Anterior cingulate cortex (tissue), 58 donors: ENCODE measurements around the gene ALDOA.
"Not testable (repeated sequence)": the region's sequence is repeated elsewhere in the genome, so short reads cannot be mapped to it uniquely, and the experiment has no call there.

ENCODE experiments used
- DNase-seq, 58 donors: peaks; one replicate each; lab custom pipeline; 2025; lab: John Stamatoyannopoulos, UW

The ALDOA gene

GRCh38 chr16:30065102-30065942 lies at the start of gene ALDOA:
Gene ALDOA, plus strand, starts transcription at chr16:30065760. Its CDS starts 1,138 bp downstream, at chr16:30066898.
- DNase-seq: peak; percentile 81 to 100 (median 97)

DNA sequence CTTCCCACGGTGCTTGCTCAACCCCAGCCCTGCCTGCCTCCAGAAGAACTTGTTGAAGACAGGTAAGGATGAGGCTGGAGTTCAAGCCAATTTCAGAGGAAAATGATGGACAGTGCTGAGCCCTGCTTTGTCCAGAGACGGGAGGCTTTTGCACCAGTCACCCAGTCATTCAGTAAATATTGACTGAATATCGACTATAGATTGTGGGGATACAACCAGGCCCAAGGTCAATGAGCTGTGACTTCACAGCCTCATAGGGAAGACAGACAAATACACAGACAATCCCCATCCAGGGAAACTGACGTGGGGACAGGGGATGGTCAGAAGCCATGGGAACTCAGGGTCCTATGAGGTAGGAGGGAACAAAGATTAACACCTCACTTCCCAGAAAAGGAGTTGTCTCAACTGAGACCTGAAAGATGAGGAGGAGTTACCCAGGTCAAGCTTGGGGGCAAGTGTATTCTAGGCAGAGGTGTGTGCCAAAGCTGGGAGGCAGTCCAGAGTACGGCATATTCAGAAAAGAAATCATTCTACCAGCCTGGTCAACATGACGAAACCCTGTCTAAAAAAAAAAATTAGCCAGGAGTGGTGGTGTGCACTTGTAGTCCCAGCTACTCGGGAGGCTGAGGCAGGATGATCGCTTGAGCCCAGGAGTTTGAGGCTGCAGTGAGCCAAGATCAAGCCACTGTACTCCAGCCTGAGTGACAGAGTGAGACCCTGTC lies 48.8 kb upstream of the ALDOA start:
- DNase-seq: no peak

DNA sequence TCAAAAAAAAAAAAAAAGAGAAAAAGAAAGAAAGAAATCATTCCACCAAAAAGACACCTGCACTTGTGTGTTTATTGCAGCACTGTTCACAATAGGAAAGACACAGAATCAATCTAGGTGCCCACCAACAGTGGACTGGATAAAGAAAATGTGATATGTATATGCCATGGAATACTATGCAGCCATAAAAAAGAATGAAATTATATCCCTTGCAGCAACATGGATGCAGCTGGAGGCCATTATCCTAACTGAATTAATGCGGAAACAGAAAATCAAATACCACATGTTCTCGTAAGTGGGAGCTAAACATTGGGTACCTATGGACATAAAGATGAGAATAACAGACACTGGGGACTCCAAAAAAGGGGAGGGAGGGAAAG lies 48.3 kb upstream of the ALDOA start:
- no peak for DNase-seq

DNA sequence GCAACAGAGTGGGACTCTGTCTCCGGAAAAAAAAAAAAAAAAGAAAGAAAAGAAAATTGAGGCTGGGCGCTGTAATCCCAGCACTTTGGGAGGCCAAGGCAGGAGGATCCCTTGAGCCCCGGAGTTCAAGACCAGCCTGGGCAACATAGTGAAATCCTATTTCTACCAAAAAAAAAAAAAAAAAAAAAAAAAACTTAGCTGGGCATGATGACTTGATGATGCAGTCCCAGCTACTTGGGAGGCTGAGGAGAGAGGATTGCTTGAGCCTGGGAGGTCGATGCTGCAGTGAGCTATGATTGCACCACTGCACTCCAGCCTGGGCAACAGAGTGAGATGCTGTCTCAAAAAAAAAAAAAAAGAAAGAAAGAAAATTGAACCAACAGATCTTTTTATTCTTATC lies 47.6 kb upstream of the ALDOA start:
- DNase-seq: not testable (repeated sequence)

- DNase-seq: peak in 7 of 58 donors; percentile 8 to 63 (median 20)
Observed at GRCh38 chr16:30018731-30019158, 46.8 kb upstream of the ALDOA start.

DNA sequence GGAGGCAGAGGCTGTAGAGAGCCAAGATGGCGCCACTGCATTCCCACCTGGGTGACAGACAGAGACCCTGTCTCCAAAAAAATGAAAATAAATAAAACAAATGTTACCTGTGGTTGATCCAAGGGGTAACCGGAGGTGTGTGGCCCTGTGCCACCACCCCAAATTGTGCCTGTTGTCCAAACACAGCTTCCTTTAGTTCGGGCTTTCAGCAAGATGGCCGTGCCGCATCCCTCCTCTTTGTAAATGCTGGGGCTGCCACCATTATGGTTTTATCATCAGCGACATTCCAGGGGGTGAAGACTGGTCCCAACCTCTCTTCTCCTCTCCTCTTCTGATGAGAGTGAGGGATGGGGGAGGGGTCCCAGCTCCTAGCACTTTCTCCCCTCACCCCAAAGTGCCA lies 42.7 kb upstream of the ALDOA start, which contains the start of gene C16orf92:
Gene C16orf92 (plus strand): TSS at position 312 of the 400 bp plus-strand sequence. CDS start 143 bp downstream, outside the sequence.
- no peak for DNase-seq

DNA sequence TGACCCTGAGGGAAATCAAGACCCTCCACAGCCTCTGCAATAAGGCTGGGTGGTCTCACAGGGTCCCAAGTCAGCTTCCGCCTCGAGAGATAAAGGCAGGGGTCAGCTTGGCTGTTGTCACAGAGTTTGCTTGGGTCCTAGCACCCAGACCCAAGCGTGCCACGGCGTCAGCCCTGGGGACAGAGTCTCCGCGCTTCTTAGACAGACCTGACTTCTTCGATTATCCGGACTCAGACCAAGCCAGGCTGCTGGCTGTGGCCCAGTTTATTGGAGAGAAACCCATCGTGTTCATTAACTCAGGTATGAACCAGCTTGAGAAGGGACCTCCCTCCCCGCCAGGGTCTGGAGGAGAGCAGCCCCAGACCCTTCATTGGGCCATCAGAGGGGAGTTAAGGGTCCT lies 42.0 kb upstream of the ALDOA start:
- no peak for DNase-seq

DNA sequence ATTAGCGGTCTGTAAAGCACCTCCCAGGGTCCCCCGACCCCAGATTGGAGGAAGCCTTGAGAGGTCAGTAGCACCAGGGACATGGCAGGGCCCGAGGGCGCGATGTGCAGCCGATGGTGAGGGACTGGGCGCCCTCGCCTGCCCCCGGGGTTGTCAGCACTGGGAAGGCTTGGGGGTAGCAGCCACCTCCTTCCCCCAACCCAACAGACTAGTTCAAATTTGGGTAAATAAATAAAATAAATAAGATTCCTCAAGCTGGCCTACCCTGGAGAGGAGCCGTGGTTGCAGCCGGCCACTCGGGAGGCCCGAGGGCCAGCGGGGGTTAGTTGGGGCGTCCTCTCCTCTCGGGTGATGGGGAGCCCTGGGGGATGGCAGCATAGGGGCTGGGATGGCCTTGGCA lies 41.1 kb upstream of the ALDOA start:
- DNase-seq: no peak

DNA sequence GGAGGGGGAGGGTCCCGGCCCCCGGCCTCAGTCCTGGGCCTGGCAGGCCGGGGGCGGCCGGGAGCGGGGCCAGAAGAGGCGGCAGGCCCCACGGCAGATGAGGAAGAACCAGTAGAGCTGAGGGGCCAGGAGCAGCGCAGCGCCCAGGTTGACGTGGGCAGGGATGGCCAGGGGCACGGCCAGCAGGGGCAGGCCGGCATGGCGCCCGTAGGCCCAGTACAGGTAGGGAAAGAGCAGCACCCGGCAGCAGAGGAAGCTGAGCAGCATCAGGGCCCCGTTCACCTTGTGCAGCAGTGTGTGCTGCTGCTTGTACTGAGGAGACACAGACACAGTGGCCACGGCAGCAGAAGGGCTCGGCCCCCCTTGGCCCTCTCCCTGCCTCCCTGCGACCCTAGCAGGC lies 40.4 kb upstream of the ALDOA start:
- DNase-seq: no peak

GRCh38 chr16:30025574-30025973 lies 40.0 kb upstream of the ALDOA start:
- no peak for DNase-seq

DNA sequence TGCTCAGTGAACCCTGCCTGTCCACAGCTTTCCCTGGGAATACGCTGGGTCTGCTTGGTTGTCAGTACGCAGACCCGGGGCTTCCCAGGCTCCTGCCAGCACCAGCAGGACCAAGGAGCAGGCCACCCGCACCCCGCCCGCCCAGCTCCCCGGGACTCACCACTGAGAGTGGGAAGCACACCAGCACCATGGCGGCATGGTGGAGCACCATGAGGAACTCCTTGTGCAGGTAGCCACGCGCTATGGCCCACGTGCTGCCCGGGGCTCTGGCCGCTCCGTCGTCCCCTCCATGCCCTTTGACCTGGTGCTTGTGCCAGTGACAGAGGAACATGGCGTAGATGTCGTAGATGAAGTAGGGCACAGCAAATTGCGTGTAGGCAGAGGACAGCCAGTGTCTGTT lies 39.1 kb upstream of the ALDOA start:
- DNase-seq: no peak

DNA sequence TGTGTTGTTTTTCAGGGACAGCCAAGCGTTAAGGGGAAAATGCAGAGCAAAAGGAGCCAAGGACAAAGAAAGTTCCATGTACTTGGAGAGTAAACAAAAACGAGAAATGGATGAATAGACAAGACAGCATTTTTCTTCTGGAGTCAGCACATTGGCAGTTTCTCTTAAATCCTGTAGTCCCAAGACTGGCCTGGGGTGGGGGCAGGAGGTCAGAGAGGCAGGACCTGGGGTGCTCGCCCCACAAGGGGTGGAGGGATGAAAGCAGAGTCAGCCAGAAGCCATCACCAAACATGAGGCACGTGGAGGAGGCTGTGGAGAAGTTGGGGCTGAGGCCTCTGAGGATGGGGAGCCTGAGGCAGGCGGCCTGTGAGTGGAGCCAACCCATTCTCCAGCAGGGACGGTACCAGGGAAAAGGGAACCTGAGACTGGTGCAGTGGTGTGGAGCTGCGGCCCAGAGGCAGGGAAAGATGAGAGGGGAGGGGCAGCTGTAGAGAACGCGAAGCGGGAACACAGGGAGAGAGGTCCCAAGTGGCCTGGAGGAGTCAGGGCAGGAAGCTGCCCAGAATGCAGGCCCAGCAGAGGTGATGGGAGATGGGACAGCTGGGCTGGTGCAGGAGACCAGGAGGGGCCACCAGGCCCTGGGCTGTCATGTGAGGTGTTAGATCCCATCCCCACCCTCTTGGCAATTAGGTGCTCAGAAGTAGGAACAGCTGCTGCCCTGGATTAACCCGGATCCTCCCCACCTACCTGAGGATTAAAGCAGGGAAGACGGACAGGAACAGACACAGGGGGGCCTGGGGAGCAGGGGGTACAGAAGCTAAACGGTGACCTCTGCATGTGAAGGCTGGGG lies 37.7 kb upstream of the ALDOA start:
- DNase-seq: no peak

DNA sequence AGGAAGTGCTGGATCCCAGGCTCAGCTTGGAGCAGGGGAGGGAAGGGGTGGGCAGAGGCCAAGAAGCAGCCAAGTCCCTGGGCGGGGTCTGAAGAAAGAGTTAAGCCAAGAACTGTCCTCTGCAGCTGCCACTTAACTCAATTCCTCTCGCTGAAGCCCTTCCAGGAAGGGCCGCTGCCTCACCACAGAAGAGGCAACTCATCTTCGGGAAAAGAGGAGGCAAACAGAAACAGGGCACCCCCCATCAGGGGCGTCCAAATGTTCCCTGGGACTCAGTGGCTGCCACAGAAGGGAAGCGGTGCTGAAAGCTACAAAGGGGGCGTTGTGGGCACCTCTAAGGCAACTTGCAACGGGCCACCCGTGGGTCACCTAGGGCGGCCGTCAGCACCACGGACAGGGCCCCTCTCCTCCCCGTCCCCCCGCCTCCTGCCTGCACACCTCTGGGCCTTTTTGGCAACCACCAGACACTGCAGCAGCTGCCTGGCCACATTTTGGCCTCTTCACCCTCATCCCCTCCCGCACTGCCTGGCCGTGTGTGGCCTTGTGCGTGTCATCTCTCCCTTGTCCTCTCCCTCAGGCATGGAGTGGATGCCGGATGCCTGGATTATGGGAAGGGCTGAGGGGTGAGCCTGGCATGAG lies 37.0 kb upstream of the ALDOA start:
- no peak for DNase-seq

- no peak for DNase-seq
Observed at GRCh38 chr16:30030011-30030685, 35.4 kb upstream of the ALDOA start.

DNA sequence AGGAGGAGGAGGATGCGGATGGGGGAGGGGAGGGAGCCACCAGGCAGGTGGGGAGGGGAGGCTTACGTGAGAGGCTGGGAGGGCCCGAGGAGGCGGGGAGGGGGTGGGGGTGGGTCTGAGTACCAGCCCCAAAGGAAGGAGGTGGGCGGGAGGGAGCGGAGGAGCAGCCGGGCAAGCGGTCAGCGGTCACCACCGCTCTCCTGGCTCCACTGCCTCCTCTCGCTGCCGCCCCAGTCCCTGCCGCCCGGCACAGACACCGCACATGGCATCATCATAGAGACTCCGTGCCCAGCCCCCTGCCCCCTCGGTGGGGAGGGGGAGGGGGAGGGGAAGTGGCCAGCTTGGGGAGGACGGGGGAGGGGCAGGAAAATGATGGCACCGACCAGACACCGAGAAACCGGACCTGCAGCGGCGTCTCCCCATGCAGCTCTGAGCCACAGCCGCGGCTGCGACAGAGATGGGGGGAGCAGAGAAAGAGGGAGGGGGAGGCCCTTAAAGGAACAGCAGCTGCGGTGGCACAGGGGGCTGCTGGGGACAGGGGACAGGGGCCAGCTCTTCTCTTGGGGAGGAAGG lies 34.6 kb upstream of the ALDOA start, which contains the start of gene TLCD3B:
Gene TLCD3B (minus strand): TSS at position 431 of the 573 bp plus-strand sequence. CDS start 744 bp downstream, outside the sequence.
- peak in 18 of 58 donors; percentile 9 to 61 (median 36) for DNase-seq

DNA sequence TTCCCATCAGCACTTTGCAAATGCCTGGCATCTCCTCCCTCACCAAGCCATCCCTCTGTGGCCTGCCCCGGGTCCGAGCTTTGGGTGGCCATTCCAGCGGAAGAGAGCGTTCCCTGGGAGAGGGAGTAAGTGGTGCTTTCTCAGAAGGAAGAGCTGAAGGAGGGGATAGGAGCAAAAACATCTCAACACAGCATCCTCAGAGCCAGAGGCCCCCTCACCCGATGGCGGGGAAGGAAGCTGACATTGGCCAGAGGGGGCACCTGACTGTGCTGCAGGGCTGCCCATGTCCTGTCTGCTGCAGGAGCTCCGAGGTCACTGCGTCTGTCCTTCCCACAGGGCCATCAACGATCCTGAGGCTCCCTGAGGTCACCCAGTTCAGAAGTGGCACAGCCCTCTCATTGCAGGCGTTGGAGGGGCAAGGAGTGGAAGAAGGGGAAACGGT lies 34.1 kb upstream of the ALDOA start:
- no peak for DNase-seq

DNA sequence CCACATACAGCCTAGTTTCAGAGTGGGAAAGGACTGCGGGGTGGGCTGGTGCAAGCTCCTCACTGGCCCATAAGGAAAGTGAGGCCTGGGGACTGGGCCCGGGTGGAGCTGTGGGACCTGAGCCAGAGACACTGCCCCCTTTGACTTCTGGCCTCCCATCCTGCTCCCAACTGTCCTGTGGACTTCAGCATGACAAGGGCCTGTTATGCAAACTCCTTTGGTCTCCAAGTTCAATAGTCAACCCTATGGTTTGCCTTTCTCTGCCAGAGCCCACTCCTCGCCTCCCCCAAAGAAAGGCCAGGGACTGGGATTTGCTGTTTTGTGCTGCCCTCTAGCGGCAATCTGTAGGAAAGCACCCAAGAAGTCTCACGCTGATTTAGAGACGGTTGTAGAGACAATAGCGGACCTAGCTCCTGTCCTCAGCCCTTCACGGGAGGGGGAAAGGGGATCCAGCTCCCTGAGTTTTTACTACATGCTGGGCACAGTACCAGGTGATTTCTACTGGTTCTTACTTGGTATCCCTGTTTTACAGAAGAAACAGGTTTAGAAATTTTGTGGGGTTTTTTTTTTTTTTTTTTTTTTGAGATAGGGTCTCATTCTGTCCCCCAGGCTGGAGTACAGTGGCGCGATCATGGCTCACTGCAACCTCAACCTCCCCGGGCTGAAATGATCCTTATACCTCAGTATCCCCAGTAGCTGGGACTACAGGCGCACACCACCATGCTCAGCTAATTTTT lies 33.3 kb upstream of the ALDOA start:
- DNase-seq: peak in 36 of 58 donors; percentile 9 to 80 (median 32)

DNA sequence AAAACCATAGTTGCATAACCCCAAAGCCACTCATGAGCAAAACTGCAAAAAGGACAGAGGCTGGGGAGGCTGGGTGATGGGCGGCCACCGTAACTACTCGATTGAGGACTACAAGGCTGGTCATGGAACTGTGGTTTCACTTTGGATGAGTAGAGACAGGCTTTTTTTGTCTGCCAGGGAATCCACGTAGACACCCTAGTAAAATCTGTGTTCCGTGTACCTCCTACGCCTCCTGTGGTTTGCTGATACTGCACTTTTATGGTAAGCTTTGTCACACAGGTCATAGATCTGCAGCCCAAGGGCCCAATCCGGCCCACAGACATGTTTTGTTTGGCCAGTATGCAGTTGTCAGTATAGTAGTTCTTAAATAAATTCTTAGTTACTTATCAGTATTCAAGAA lies 32.3 kb upstream of the ALDOA start:
- DNase-seq: no peak
